ENCODE results near the gene COLQ.
"Not testable (repeated sequence)": the region's sequence is repeated elsewhere in the genome, so short reads cannot be mapped to it uniquely, and the experiment has no call there.

Gene COLQ

GRCh38 chr3:15410966-15411365, 110.5 kb downstream of the COLQ start:
- not testable (repeated sequence) for DNase-seq (ENCODE audit: low spot score); H3K4me3 ChIP-seq (ENCODE audit: low read length in 2 of 2); H2AK5ac ChIP-seq (ENCODE audit: low read depth, low read length); H2BK5ac ChIP-seq (ENCODE audit: low read length); H3K23ac ChIP-seq (ENCODE audit: low read depth, low read length, poor library complexity); H3K9ac ChIP-seq (ENCODE audit: low read depth, low read length, poor library complexity); H3K27ac ChIP-seq (replicated peaks; ENCODE audit: low read length); H3K4ac ChIP-seq (ENCODE audit: low read length); H3K4me2 ChIP-seq (ENCODE audit: insufficient read depth, low read length, poor library complexity, severe bottlenecking); H4K91ac ChIP-seq (ENCODE audit: low read depth, low read length, poor library complexity); H2BK12ac ChIP-seq (ENCODE audit: low read length); H2BK15ac ChIP-seq (ENCODE audit: low read length); H3K9me3 ChIP-seq (replicated peaks in 1 of 2; ENCODE audit: control insufficient read depth in 2 of 2, insufficient read depth in 1 of 2, low read depth in 1 of 2, low read length in 2 of 2); H3K27me3 ChIP-seq (ENCODE audit: control insufficient read depth in 3 of 3, insufficient read depth in 3 of 3, low read depth in 1 of 3, low read length in 3 of 3); H3K4me1 ChIP-seq (ENCODE audit: control insufficient read depth in 2 of 2, insufficient read depth in 1 of 2, low read depth in 1 of 2, low read length in 2 of 2); H3K18ac ChIP-seq (ENCODE audit: low read length); H3K79me1 ChIP-seq (ENCODE audit: low read depth, low read length); H2AFZ ChIP-seq (ENCODE audit: low read length); H2BK120ac ChIP-seq (ENCODE audit: low read depth, low read length); H4K8ac ChIP-seq (ENCODE audit: low read depth, low read length); H3K14ac ChIP-seq (ENCODE audit: low read length)
- WGBS, 2 donors (ENCODE audit: extremely low coverage in 2 of 2, insufficient read length in 2 of 2, insufficient replicate concordance in 1 of 2) = no CpG with 5 or more reads among the region's 7 CpGs
- peaks cover 17 to 83% of the 10 kb centered on the region in 2 donors for H3K36me3 ChIP-seq (replicated peaks in 1 of 2; ENCODE audit: control insufficient read depth in 2 of 2, insufficient read depth in 2 of 2, low read length in 2 of 2)

- Histone ChIP-seq H3K4ac (ENCODE audit: low read length) (no peak overlapping the region), H3K4me2 (ENCODE audit: insufficient read depth, low read length, poor library complexity, severe bottlenecking) (no peak overlapping the region), H3K4me3 (ENCODE audit: low read length in 2 of 2) (no peak overlapping the region), H2BK120ac (ENCODE audit: low read depth, low read length) (no peak overlapping the region), H2BK5ac (ENCODE audit: low read length) (no peak overlapping the region), H3K79me1 (ENCODE audit: low read depth, low read length) (no peaks in the 10 kb centered on the region), H3K18ac (ENCODE audit: low read length) (no peak overlapping the region), H2AK5ac (ENCODE audit: low read depth, low read length) (no peak overlapping the region), H3K27ac (replicated peaks; ENCODE audit: low read length) (no peak overlapping the region), H3K4me1 (ENCODE audit: control insufficient read depth in 2 of 2, insufficient read depth in 1 of 2, low read depth in 1 of 2, low read length in 2 of 2) (no peaks in the 10 kb centered on the region), H3K23ac (ENCODE audit: low read depth, low read length, poor library complexity) (no peak overlapping the region), H3K9me3 (replicated peaks in 1 of 2; ENCODE audit: control insufficient read depth in 2 of 2, insufficient read depth in 1 of 2, low read depth in 1 of 2, low read length in 2 of 2) (no peaks in the 10 kb centered on the region), H3K27me3 (ENCODE audit: control insufficient read depth in 3 of 3, insufficient read depth in 3 of 3, low read depth in 1 of 3, low read length in 3 of 3) (no peaks in the 10 kb centered on the region), H2BK12ac (ENCODE audit: low read length) (no peak overlapping the region), H3K9ac (ENCODE audit: low read depth, low read length, poor library complexity) (no peak overlapping the region), H4K8ac (ENCODE audit: low read depth, low read length) (no peak overlapping the region), H3K14ac (ENCODE audit: low read length) (no peak overlapping the region), H4K91ac (ENCODE audit: low read depth, low read length, poor library complexity) (no peak overlapping the region), H3K36me3 (replicated peaks in 1 of 2; ENCODE audit: control insufficient read depth in 2 of 2, insufficient read depth in 2 of 2, low read length in 2 of 2) (peaks cover 9 to 71% of the 10 kb centered on the region in 2 donors), H2BK15ac (ENCODE audit: low read length) (no peak overlapping the region), H2AFZ (ENCODE audit: low read length) (no peak overlapping the region)
- no CpG with 5 or more reads among the region's 2 CpGs for WGBS, 2 donors (ENCODE audit: extremely low coverage in 2 of 2, insufficient read length in 2 of 2, insufficient replicate concordance in 1 of 2)
- no peak for DNase-seq (ENCODE audit: low spot score)
Measured at GRCh38 chr3:15409774-15410173, 111.7 kb downstream of the COLQ start.

DNA sequence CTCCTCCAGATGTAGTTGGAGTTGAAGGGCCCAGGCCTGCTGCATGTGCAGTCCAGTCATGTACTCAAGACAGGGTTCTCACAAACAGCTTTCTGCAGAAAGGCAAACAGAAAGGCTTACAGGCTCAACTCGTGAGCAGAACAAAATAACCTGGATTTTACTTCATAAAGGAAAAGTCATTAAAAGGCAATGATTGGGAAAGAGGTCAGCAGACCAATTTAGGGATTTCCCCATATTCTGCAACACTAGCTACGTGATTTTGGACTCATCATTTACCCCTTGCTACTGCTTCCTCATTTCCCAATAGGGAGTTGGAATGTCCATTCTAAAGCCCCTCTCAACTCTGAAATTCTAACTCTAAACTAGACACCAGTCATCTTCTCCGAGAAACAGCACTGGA, 112.3 kb downstream of the COLQ start:
- WGBS, 2 donors (ENCODE audit: extremely low coverage in 2 of 2, insufficient read length in 2 of 2, insufficient replicate concordance in 1 of 2) = no CpG with 5 or more reads among the region's 3 CpGs
- no peak overlapping the region for H3K9ac ChIP-seq (ENCODE audit: low read depth, low read length, poor library complexity)

GRCh38 chr3:15405448-15406050, 116.0 kb downstream of the COLQ start:
- no peak overlapping the region for H4K91ac ChIP-seq (ENCODE audit: low read depth, low read length, poor library complexity)
- H3K9ac ChIP-seq (ENCODE audit: low read depth, low read length, poor library complexity) = no peak overlapping the region
- no peak overlapping the region for H2BK5ac ChIP-seq (ENCODE audit: low read length)
- peak; percentile 24 for DNase-seq (ENCODE audit: low spot score)
- no peaks in the 10 kb centered on the region for H3K27me3 ChIP-seq (ENCODE audit: control insufficient read depth in 3 of 3, insufficient read depth in 3 of 3, low read depth in 1 of 3, low read length in 3 of 3)
- no peak overlapping the region for H2BK12ac ChIP-seq (ENCODE audit: low read length)
- H3K4ac ChIP-seq (ENCODE audit: low read length) = no peak overlapping the region
- H3K23ac ChIP-seq (ENCODE audit: low read depth, low read length, poor library complexity) = no peak overlapping the region
- no peak overlapping the region for H2BK120ac ChIP-seq (ENCODE audit: low read depth, low read length)
- no CpG with 5 or more reads among the region's 3 CpGs for WGBS, 2 donors (ENCODE audit: extremely low coverage in 2 of 2, insufficient read length in 2 of 2, insufficient replicate concordance in 1 of 2)
- no peak overlapping the region for H3K4me3 ChIP-seq (ENCODE audit: low read length in 2 of 2)
- no peak overlapping the region for H3K14ac ChIP-seq (ENCODE audit: low read length)
- no peak overlapping the region for H3K27ac ChIP-seq (replicated peaks; ENCODE audit: low read length)
- H3K4me2 ChIP-seq (ENCODE audit: insufficient read depth, low read length, poor library complexity, severe bottlenecking) = no peak overlapping the region
- no peaks in the 10 kb centered on the region for H3K4me1 ChIP-seq (ENCODE audit: control insufficient read depth in 2 of 2, insufficient read depth in 1 of 2, low read depth in 1 of 2, low read length in 2 of 2)
- no peak overlapping the region for H2AK5ac ChIP-seq (ENCODE audit: low read depth, low read length)
- no peak overlapping the region for H3K18ac ChIP-seq (ENCODE audit: low read length)
- no peaks in the 10 kb centered on the region for H3K79me1 ChIP-seq (ENCODE audit: low read depth, low read length)
- H3K9me3 ChIP-seq (replicated peaks in 1 of 2; ENCODE audit: control insufficient read depth in 2 of 2, insufficient read depth in 1 of 2, low read depth in 1 of 2, low read length in 2 of 2) = no peaks in the 10 kb centered on the region
- H2AFZ ChIP-seq (ENCODE audit: low read length) = no peak overlapping the region
- H3K36me3 ChIP-seq (replicated peaks in 1 of 2; ENCODE audit: control insufficient read depth in 2 of 2, insufficient read depth in 2 of 2, low read length in 2 of 2) = peaks cover 2 to 30% of the 10 kb centered on the region in 2 donors
- H2BK15ac ChIP-seq (ENCODE audit: low read length) = no peak overlapping the region
- no peak overlapping the region for H4K8ac ChIP-seq (ENCODE audit: low read depth, low read length)

More for the DNA sequence above, 112.3 kb downstream of the COLQ start:
- Histone ChIP-seq H2BK15ac (ENCODE audit: low read length) (no peak overlapping the region), H3K27ac (replicated peaks; ENCODE audit: low read length) (no peak overlapping the region), H3K36me3 (replicated peaks in 1 of 2; ENCODE audit: control insufficient read depth in 2 of 2, insufficient read depth in 2 of 2, low read length in 2 of 2) (peaks cover 5 to 66% of the 10 kb centered on the region in 2 donors), H3K9me3 (replicated peaks in 1 of 2; ENCODE audit: control insufficient read depth in 2 of 2, insufficient read depth in 1 of 2, low read depth in 1 of 2, low read length in 2 of 2) (no peaks in the 10 kb centered on the region), H3K27me3 (ENCODE audit: control insufficient read depth in 3 of 3, insufficient read depth in 3 of 3, low read depth in 1 of 3, low read length in 3 of 3) (no peaks in the 10 kb centered on the region), H4K8ac (ENCODE audit: low read depth, low read length) (no peak overlapping the region), H2BK120ac (ENCODE audit: low read depth, low read length) (no peak overlapping the region), H3K4me2 (ENCODE audit: insufficient read depth, low read length, poor library complexity, severe bottlenecking) (no peak overlapping the region), H3K23ac (ENCODE audit: low read depth, low read length, poor library complexity) (no peak overlapping the region), H4K91ac (ENCODE audit: low read depth, low read length, poor library complexity) (no peak overlapping the region), H2AK5ac (ENCODE audit: low read depth, low read length) (no peak overlapping the region), H3K79me1 (ENCODE audit: low read depth, low read length) (no peaks in the 10 kb centered on the region), H3K14ac (ENCODE audit: low read length) (no peak overlapping the region), H2BK5ac (ENCODE audit: low read length) (no peak overlapping the region), H3K4me1 (ENCODE audit: control insufficient read depth in 2 of 2, insufficient read depth in 1 of 2, low read depth in 1 of 2, low read length in 2 of 2) (no peaks in the 10 kb centered on the region), H3K18ac (ENCODE audit: low read length) (no peak overlapping the region), H2BK12ac (ENCODE audit: low read length) (no peak overlapping the region), H3K4me3 (ENCODE audit: low read length in 2 of 2) (no peak overlapping the region), H2AFZ (ENCODE audit: low read length) (no peak overlapping the region), H3K4ac (ENCODE audit: low read length) (no peak overlapping the region)
- no peak for DNase-seq (ENCODE audit: low spot score)
